Measurements from ENCODE around the gene NFIX. TPM values are rescaled to one million over a fixed set of nuclear protein-coding genes. Genes with fewer than 3 reads are reported as not detected.

Gene NFIX
- 2.2 to 4.9 TPM (median 4.5 TPM) in 5 replicates for total RNA-seq (2022; extraction: Qiagen RNA extraction; ENCODE audit: low read depth)

DNA sequence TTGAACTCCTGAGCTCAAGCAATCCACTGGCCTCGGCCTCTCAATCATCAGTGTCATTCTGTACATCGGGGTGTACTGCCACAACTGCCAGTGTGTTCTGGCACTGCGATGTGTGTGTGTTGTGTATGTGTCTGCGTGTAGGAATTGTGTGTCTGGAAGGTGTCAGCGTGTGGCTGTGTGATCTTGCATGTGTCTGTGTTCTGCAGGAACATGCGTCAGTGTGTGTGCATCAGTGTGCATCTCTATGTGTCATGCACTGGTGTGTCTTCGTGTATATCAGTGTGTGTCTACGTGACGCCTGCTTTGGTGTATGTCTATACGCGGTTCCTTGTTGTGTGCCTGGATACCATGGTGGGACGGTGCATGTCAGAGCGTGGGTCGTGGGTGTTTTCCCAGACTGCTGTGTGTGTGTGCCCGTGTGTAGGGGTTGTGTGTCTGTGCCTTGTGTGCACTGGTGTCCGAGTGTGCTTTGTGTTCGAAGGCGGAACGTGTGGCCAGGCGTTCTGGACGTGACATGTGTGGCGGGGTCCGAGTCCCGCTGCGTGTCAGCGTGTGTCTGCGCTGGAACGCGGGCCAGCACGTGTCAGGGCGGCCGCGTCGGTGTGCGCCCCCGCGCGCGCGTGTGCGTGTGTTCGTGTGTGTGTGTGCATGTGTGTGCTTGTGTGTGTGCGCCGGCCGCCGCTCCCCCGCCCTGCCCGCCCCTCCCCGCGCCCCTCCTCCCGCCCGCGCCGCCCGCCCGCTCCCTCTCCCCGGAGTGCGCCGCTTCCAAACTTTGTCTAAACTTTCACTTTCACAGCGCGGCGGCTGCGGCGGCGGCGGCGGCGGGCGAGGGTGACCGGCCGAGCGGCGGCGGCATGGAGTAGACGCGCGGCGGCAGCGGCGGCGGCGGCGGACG is at the start of gene NFIX:
Gene NFIX, plus strand, starts transcription at position 775 of the 895 bp plus-strand sequence. CDS start 363 bp downstream, outside the sequence.

DNA sequence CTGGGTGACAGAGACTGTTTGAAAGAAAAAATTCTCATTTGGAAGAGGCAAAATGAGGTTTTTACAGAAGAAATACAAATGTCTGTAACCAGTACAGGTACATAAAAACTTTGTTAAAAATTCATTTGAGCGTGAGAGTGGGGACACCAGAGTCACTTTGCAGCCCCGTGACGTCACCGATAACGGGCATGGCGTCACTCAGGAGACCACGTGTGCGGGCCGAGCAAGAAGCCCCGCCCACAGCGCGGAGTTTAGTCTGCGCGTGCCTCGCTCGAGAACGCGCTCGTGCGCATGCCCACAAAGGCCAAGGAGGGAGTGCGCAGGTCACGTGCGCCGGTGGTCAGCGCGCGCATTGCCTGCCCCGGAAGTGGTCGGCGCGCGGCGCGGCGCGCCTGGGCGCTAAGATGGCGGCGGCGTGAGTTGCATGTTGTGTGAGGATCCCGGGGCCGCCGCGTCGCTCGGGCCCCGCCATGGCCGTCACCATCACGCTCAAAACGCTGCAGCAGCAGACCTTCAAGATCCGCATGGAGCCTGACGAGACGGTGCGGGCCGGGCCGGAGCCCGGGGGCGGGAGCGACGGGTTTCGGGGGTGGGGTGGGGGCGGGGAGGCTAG is 49.7 kb upstream of the NFIX start, which contains the start of gene RAD23A:
Gene RAD23A, plus strand, starts transcription at position 384 of the 613 bp plus-strand sequence. Its CDS starts 87 bp downstream, at position 471.

DNA sequence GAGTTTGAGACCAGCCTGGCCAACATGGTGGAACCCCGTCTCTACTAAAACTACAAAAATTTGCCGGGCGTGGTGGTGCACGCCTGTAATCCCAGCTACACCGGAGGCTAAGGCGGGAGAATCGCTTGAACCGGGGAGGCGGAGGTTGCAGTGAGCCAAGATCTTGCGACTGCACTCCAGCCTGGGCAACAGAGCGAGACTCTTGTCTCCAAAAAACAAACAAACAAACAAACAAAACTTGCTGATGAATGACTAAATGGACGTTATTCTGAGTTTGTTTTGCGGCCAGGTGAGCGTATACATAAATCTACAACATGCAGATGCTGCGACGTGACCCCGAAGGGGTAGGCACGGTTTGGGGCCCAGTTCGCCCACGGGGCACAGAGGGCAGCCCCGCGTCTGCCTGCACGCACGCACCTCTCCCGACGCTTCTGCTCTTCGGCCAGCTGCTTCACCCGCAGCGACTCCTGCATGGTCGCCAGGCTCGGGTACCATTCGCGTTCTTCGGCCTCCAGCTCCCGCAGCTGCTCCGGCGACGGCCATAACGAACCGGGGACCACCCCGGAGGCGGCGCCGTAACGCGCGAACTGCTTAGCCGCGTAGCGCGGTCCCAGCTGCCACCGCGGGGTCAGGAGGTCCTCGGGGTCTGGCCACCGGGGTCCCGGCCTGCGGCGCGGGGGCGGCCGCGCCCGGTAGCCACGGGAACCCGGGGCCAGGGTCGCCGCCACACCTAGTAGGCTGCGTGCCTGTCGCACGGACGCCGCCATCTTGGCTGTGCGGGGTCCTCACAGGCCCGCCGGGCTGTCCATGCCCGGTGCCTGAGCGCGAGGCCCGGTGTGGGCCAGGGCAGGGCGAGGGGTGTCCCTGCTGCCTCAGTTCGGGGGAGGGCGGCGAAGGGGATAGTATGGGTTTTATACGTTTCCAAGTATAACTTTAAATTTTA is 38.6 kb upstream of the NFIX start, which contains the start of gene GADD45GIP1:
Gene GADD45GIP1, minus strand, starts transcription at position 778 of the 943 bp plus-strand sequence. Its CDS starts 11 bp downstream, at position 767.

DNA sequence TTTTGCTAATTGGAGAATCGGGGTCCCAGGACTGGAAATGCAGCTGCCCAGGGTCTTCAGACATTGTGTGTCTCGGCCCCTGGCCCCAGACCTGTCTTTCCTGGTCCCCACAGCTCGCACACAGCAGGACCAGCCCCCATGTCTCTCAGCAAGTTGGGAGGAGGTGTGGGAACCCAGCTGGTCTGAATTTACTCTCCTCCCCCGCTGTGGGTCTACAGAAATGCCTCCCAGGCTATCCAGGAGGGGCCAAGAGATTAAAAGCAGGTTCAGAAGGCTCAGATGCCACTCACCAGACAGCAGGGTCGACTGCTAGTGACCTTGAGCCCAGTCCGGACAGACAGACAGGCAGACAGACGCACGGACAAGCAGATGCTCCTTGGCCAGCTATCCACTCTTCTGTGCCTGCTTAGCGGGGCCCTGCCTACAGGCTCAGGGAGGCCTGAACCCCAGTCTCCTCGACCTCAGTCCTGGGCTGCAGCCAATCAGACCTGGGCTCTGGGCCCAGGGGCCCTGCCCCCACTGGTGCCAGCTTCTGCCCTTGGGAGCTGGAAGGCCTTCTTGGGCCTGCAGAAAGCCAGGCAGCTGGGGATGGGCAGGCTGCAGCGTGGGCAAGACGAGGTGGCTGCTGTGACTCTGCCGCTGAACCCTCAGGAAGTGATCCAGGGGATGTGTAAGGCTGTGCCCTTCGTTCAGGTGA is 25.8 kb upstream of the NFIX start, which contains the start of gene DAND5:
Gene DAND5, plus strand, starts transcription at position 285 of the 697 bp plus-strand sequence. Its CDS starts 85 bp downstream, at position 370.

DNA sequence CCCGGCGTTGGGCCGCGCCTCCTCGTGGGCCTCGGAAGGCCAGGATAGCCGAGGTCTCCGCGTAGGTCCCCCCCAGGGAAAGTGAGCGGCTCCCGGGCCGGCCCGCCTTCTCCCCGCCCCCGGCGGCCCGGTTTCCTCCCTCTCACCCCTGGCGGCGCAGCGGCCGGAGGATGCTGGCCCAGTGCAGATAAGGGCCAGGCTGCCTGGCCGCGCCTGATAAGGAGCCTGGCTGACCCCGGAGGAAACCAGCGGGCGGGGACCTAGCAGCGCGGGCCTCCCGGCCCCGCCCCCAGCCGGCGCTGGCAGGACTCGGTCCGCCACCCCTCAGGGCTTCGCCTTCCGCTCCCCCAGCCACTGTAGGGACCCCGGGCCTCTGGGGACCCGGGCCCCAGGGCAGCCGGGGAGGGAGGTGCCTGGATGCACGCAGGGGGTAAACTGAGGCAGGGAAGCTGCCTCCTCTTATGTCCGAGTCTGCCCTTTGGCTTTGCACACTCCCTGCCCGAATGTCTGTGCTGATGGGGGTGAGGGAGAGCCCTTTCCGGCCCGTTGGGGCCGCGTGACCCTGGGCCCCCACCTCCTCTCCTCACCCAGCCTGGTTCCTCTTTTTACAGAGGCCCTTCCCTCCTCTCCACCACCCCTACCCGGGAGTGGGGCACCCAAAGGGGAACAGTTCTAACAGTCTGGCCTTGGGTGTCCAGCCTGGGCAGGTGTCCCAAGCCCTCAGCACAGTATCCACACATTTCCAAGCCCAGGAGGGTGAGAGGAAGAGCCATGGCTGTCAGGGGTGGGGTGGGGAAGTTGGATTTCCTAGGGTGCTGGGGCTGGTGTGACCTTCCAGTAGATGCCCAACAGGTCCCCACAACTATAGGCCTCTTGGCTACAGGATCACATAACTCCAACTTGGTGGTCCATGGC is 107.6 kb downstream of the NFIX start, which contains the start of gene LYL1:
Gene LYL1, minus strand, starts transcription at position 193 of the 915 bp plus-strand sequence. CDS start 1,687 bp downstream, outside the sequence.

DNA sequence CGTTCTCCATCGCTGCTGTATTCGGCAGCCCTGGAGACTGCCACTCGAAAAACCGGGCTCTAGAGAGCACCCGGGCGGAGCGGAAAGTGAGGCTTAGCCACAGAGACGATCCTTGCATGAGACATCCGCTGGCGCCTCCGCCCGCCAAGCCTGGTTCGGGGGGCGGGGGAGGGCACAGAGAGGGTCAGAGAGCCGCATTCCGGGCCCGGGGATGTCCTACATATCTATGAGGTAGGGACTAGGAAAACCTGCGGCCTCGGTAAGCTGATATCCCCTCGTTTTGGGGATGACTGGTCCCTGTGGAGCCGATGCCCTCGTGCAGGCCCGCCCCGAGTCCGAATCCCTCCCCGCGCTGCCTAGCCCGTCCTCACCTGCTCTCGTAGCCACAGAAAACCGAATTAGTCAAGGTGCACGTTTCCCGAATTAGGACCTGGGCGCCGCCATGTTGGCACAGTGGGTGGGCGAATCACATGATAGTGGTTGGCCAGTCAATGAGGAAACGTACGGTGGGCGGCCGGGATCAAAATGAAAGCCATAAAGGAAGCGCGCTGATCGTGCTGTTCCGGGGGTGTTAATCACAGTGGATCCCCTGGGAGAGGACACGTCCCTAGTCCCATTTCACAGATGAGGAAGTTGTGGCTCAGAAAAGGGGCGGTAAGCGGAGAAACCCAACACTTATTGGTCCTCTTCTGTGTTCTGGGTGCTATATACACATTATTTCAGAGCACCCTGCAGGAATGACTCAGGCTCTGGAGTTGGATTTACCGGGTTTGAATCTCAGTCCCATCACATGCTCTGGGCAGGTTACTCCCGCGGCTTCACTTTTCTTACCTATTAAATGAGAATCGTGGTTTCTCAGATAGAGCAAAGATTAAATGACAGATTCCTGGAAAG is 121.3 kb downstream of the NFIX start, which contains the start of gene TRMT1:
Gene TRMT1, minus strand, starts transcription at position 459 of the 894 bp plus-strand sequence. Its CDS starts 341 bp downstream, at position 118.

DNA sequence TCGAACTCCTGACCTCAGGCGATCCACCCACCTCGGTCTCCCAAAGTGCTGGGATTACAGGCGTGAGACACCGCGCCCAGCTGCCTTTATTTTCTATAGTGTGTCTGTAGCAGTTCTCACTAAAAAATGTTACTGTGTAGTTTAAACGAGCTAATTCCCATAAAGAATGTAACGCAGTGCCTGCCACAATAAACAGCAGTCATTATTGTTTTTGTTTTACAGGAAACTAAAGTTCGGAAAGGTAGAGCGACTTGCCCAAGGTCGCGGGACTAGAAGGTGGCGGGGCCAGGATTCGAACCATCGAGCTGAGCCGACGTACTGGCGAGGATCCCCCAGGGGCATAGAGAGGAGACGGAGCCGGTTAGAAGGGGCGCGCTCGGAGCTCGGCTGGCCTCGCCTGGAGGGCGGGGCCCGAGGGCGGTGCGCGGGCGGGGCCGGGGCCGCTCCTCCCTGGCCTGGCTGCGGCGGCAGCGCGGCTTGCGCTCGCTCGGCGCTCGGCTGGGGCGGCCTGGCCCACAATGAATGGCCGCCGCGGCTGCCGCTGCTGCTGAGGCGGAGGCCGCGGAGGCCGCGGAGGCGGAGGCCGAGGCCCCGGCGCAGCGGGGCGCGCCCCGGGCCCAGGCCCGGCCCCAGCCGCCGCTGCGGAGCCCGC is 122.6 kb downstream of the NFIX start, which contains the start of gene NACC1:
Gene NACC1, plus strand, starts transcription at position 493 of the 652 bp plus-strand sequence. CDS start 16,944 bp downstream, outside the sequence.

Other genes with a start within 250 kb of the NFIX start
- 0.47 to 0.85 TPM (median 0.62 TPM) in 5 replicates for gene BEST2, start 243.7 kb upstream of the NFIX start, total RNA-seq (2022; extraction: Qiagen RNA extraction; ENCODE audit: low read depth)
- 4.5 to 14.2 TPM (median 11.1 TPM) in 5 replicates for gene HOOK2, start 219.9 kb upstream of the NFIX start, total RNA-seq (2022; extraction: Qiagen RNA extraction; ENCODE audit: low read depth)
- gene JUNB, start 204.0 kb upstream of the NFIX start, total RNA-seq (2022; extraction: Qiagen RNA extraction; ENCODE audit: low read depth), result 77.9 to 186 TPM (median 154 TPM) in 5 replicates
- 0.61 to 1.1 TPM (median 0.78 TPM) in 5 replicates for gene PRDX2, start 193.7 kb upstream of the NFIX start, total RNA-seq (2022; extraction: Qiagen RNA extraction; ENCODE audit: low read depth)
- 4.8 to 12.3 TPM (median 8.1 TPM) in 5 replicates for gene THSD8, start 193.4 kb upstream of the NFIX start, total RNA-seq (2022; extraction: Qiagen RNA extraction; ENCODE audit: low read depth)
- gene RNASEH2A, start 188.9 kb upstream of the NFIX start, total RNA-seq (2022; extraction: Qiagen RNA extraction; ENCODE audit: low read depth), result 26.4 to 47.1 TPM (median 46.2 TPM) in 5 replicates
- 0.29 to 0.36 TPM in 2 of 5 replicates, not detected in the others for gene RTBDN, start 160.9 kb upstream of the NFIX start, total RNA-seq (2022; extraction: Qiagen RNA extraction; ENCODE audit: low read depth)
- gene MAST1, start 157.0 kb upstream of the NFIX start, total RNA-seq (2022; extraction: Qiagen RNA extraction; ENCODE audit: low read depth), result 0.98 to 2.5 TPM (median 2.5 TPM) in 5 replicates
- 22.6 to 31.7 TPM (median 30.2 TPM) in 5 replicates for gene DNASE2, start 114.0 kb upstream of the NFIX start, total RNA-seq (2022; extraction: Qiagen RNA extraction; ENCODE audit: low read depth)
- not detected in 5 replicates for gene KLF1, start 108.3 kb upstream of the NFIX start, total RNA-seq (2022; extraction: Qiagen RNA extraction; ENCODE audit: low read depth)
- 7.4 to 10.3 TPM (median 9.3 TPM) in 5 replicates for gene GCDH, start 104.3 kb upstream of the NFIX start, total RNA-seq (2022; extraction: Qiagen RNA extraction; ENCODE audit: low read depth)
- gene SYCE2, start 76.2 kb upstream of the NFIX start, total RNA-seq (2022; extraction: Qiagen RNA extraction; ENCODE audit: low read depth), result 0.29 to 1.0 TPM (median 0.84 TPM) in 4 of 5 replicates, not detected in the other
- gene FARSA, start 61.8 kb upstream of the NFIX start, total RNA-seq (2022; extraction: Qiagen RNA extraction; ENCODE audit: low read depth), result 51.4 to 78.1 TPM (median 75.8 TPM) in 5 replicates
- 489 to 619 TPM (median 537 TPM) in 5 replicates for gene CALR, start 56.9 kb upstream of the NFIX start, total RNA-seq (2022; extraction: Qiagen RNA extraction; ENCODE audit: low read depth)
- 62.0 to 88.3 TPM (median 81.0 TPM) in 5 replicates for gene RAD23A, start 49.6 kb upstream of the NFIX start, total RNA-seq (2022; extraction: Qiagen RNA extraction; ENCODE audit: low read depth)
- 28.1 to 58.3 TPM (median 54.3 TPM) in 5 replicates for gene GADD45GIP1, start 38.3 kb upstream of the NFIX start, total RNA-seq (2022; extraction: Qiagen RNA extraction; ENCODE audit: low read depth)
- 0.08 to 0.19 TPM in 2 of 5 replicates, not detected in the others for gene DAND5, start 25.9 kb upstream of the NFIX start, total RNA-seq (2022; extraction: Qiagen RNA extraction; ENCODE audit: low read depth)
- gene LYL1, start 107.4 kb downstream of the NFIX start, total RNA-seq (2022; extraction: Qiagen RNA extraction; ENCODE audit: low read depth), result 0.51 to 1.7 TPM (median 0.93 TPM) in 5 replicates
- gene TRMT1, start 121.3 kb downstream of the NFIX start, total RNA-seq (2022; extraction: Qiagen RNA extraction; ENCODE audit: low read depth), result 33.3 to 44.2 TPM (median 40.1 TPM) in 5 replicates
- 24.2 to 52.0 TPM (median 41.4 TPM) in 5 replicates for gene NACC1, start 122.8 kb downstream of the NFIX start, total RNA-seq (2022; extraction: Qiagen RNA extraction; ENCODE audit: low read depth)
- 36.0 to 61.4 TPM (median 59.8 TPM) in 5 replicates for gene STX10, start 154.9 kb downstream of the NFIX start, total RNA-seq (2022; extraction: Qiagen RNA extraction; ENCODE audit: low read depth)
- 34.0 to 67.3 TPM (median 58.4 TPM) in 5 replicates for gene IER2, start 154.9 kb downstream of the NFIX start, total RNA-seq (2022; extraction: Qiagen RNA extraction; ENCODE audit: low read depth)